Measurements from ENCODE around the gene ATP1B2. TPM values are rescaled to one million over a fixed set of nuclear protein-coding genes. Genes with fewer than 3 reads are reported as not detected.
"Not testable (repeated sequence)": the region's sequence is repeated elsewhere in the genome, so short reads cannot be mapped to it uniquely, and the experiment has no call there.

The ATP1B2 gene
- polyA plus RNA-seq, 2 of the 4 experiments (the other 2 are of a cell fraction): 0.10 to 0.16 TPM

DNA sequence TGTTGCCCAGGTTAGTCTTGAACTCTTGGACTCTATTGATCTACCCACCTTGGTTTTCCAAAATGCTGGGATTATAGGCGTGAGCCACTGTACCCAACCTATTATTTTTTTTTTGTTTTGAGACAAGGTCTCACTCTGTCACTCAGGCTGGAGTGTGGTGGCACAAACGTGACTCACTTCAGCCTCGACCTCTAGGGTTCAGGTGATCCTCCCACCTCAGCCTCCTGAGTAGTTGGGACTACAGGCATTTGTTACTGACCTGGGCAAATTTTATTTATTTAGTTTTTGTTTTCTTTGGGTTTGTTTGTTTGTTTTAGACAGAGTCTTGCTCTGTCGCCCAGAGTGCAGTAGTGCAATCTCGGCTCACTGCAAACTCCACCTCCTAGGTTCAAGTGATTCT is 27.1 kb upstream of the ATP1B2 start:
- no peak overlapping the region for H3K27ac ChIP-seq
- WGBS (ENCODE audit: missing lambda C conversion rate): 64% methylated on average over 5 of the region's 5 CpGs
- no peak for ATAC-seq
- POLR2A ChIA-PET: no interaction called here
- H3K4me1 ChIP-seq: peaks cover 10% of the 10 kb centered on the region; the same call in 2 of the 3 replicates
- no peak overlapping the region for H3K4me2 ChIP-seq
- TF ChIP-seq, protein P1, sequence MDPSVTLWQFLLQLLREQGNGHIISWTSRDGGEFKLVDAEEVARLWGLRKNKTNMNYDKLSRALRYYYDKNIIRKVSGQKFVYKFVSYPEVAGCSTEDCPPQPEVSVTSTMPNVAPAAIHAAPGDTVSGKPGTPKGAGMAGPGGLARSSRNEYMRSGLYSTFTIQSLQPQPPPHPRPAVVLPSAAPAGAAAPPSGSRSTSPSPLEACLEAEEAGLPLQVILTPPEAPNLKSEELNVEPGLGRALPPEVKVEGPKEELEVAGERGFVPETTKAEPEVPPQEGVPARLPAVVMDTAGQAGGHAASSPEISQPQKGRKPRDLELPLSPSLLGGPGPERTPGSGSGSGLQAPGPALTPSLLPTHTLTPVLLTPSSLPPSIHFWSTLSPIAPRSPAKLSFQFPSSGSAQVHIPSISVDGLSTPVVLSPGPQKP (IDR thresholded peaks at IDR 0.05; ENCODE audit: low read depth, low read length): no peak
- H3K4me3 ChIP-seq: no peak overlapping the region
- FAIRE-seq: no peak
- DNase-seq (ENCODE audit: low read depth in 1 of 2, low spot score in 1 of 2): no peak
- CTCF ChIA-PET: interaction anchor here (1.6 to 14.2 kb wide), 3 partner anchors 10 to 64 kb away, joined by 5 to 130 read pairs (median 19); partner anchors contain the start of genes SHBG, TP53 and WRAP53
- H3K9me3 ChIP-seq: no peaks in the 10 kb centered on the region

DNA sequence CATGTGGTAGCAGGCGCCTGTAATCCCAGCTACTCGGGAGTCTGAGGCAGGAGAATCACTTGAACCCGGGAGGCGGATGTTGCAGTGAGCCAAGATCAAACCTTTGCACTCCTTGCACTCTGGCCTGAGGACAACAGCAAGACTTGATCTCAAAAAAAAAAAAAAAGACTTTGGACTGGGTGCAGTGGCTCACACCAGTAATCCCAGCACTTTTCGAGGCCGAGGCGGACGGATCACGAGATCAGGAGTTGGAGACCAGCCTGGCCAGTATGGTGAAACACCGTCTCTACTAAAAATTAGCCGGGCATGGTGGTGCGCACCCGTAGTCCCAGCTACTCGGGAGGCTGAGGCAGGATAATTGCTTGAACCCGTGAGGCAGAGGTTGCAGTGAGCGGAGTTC is 25.0 kb upstream of the ATP1B2 start:
- POLR2A ChIA-PET: not testable (repeated sequence)
- 95% methylated on average over 16 of the region's 16 CpGs for WGBS (ENCODE audit: missing lambda C conversion rate)

DNA sequence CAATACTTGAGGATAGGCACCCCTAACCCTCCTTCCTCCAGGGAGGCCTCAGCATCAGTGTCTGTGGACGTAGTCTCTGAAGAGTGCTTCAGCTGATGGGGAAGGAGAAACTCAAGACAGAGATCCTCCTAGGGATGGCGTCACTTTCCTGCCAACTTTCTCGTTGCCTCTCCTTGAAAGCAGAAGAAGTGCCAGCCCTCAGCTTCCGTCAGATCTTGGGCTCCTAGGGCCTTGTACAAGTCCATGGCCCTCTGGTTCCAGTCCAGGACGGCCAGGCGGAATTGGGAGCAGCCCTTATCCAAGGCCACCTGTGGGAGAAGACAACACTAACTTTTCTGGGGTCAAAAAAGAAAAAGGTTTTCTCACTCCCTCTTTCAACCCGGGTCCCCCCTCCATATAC is 24.4 kb upstream of the ATP1B2 start:
- H3K9me3 ChIP-seq: no peaks in the 10 kb centered on the region
- ChIA-PET POLR2A (interaction anchor here (1.0 to 2.7 kb wide), 3 partner anchors 12 to 60 kb away, joined by 3 to 81 read pairs (median 34); partner anchors contain the start of genes FXR2, MPDU1, TP53 and WRAP53), CTCF (interaction anchor here (1.3 to 14.2 kb wide), 8 partner anchors 7 to 90 kb away, joined by 4 to 130 read pairs (median 12); partner anchors contain the start of genes FXR2, MPDU1, SHBG and TP53)
- FAIRE-seq (no peak), DNase-seq (ENCODE audit: low read depth in 1 of 2, low spot score in 1 of 2) (no peak), ATAC-seq (no peak)
- TF ChIP-seq HOXA7 (CRISPR knock-in tag; IDR thresholded peaks at IDR 0.05) (no peak), RNF2 (IDR thresholded peaks at IDR 0.05; ENCODE audit: borderline replicate concordance, low read depth) (no peak), BHLHE40 (IDR thresholded peaks at IDR 0.05; ENCODE audit: low read depth, low read length) (no peak), ZNF302 (CRISPR knock-in tag; IDR thresholded peaks at IDR 0.05) (no peak), HOXB5 (CRISPR knock-in tag; IDR thresholded peaks at IDR 0.05) (no peak), FOSL2 (IDR thresholded peaks at IDR 0.05) (no peak), FOSL2 (CRISPR knock-in tag; IDR thresholded peaks at IDR 0.05) (no peak), KDM5A (IDR thresholded peaks at IDR 0.05) (no peak), KDM1A (IDR thresholded peaks at IDR 0.05; ENCODE audit: low read depth) (no peak), ZFP36 (IDR thresholded peaks at IDR 0.05; ENCODE audit: borderline replicate concordance, partially characterized antibody) (no peak), JUNB (IDR thresholded peaks at IDR 0.05) (no peak), CBX8 (IDR thresholded peaks at IDR 0.05) (no peak), TP53 (CRISPR knock-in tag; IDR thresholded peaks at IDR 0.05) (no peak)
- TF ChIP-seq, protein P2, sequence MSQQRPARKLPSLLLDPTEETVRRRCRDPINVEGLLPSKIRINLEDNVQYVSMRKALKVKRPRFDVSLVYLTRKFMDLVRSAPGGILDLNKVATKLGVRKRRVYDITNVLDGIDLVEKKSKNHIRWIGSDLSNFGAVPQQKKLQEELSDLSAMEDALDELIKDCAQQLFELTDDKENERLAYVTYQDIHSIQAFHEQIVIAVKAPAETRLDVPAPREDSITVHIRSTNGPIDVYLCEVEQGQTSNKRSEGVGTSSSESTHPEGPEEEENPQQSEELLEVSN (IDR thresholded peaks at IDR 0.05; ENCODE audit: borderline replicate concordance, low read depth): no peak
- WGBS (ENCODE audit: missing lambda C conversion rate): 89% methylated on average over 7 of the region's 7 CpGs
- no peak overlapping the region for H3K4me3 ChIP-seq
- peak overlapping the region; percentile 95 for H3K4me2 ChIP-seq
- peaks cover 10% of the 10 kb centered on the region; the same call in 2 of the 3 replicates for H3K4me1 ChIP-seq
- no peak overlapping the region for H3K27ac ChIP-seq

More for the DNA sequence above, 25.0 kb upstream of the ATP1B2 start:
- H3K4me3 ChIP-seq; DNase-seq (ENCODE audit: low read depth in 1 of 2, low spot score in 1 of 2); H3K9me3 ChIP-seq; FAIRE-seq; H3K4me2 ChIP-seq; H3K27ac ChIP-seq; ATAC-seq: not testable (repeated sequence)
- peaks cover 10% of the 10 kb centered on the region; the same call in 2 of the 3 replicates for H3K4me1 ChIP-seq
- CTCF ChIA-PET: interaction anchor here (0.7 to 14.2 kb wide), 5 partner anchors 8 to 102 kb away, joined by 3 to 130 read pairs (median 19); partner anchors contain the start of genes FXR2, SHBG, TP53 and WRAP53

DNA sequence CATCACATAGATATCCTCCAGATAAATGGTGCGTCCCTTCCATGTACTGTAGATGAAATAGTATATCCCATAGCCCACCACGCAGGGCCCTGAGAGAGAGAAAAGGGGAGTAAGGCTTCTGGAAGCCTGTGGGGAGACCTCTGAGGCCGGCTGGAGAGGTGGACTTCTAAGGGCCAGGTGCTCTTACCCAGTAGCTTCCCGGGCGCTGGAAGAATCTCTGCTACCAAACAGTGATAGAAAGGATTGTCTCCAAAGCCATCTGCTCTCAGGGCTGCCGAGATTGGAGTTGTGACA is 23.8 kb upstream of the ATP1B2 start:
- WGBS (ENCODE audit: missing lambda C conversion rate): 57% methylated on average over 6 of the region's 6 CpGs
- FAIRE-seq: no peak
- Histone ChIP-seq H3K27ac (peak overlapping the region; percentile 93 to 94), H3K4me1 (peaks cover 10% of the 10 kb centered on the region; the same call in 2 of the 3 replicates), H3K4me2 (peak overlapping the region; percentile 95), H3K9me3 (no peaks in the 10 kb centered on the region), H3K4me3 (peak overlapping the region; percentile 85)
- peak; percentile 17 to 27; a peak in 5 of 6 replicates for ATAC-seq
- DNase-seq (ENCODE audit: low read depth in 1 of 2, low spot score in 1 of 2): no peak
- POLR2A ChIA-PET: interaction anchor here (1.0 to 2.7 kb wide), 3 partner anchors 12 to 60 kb away, joined by 3 to 81 read pairs (median 34); partner anchors contain the start of genes FXR2, MPDU1, TP53 and WRAP53
- CTCF ChIA-PET: interaction anchor here (1.0 to 14.2 kb wide), 12 partner anchors 7 to 223 kb away, joined by 3 to 130 read pairs (median 6); partner anchors contain the start of genes ATP1B2, FXR2, MPDU1 and SHBG
- TF ChIP-seq BHLHE40 (IDR thresholded peaks at IDR 0.05; ENCODE audit: low read depth, low read length) (no peak), HOXB13 (CRISPR knock-in tag; IDR thresholded peaks at IDR 0.05; ENCODE audit: low read depth) (no peak), JUN (IDR thresholded peaks at IDR 0.05) (no peak), HOXA7 (CRISPR knock-in tag; IDR thresholded peaks at IDR 0.05) (no peak), CHD2 (IDR thresholded peaks at IDR 0.05; ENCODE audit: low read length, partially characterized antibody) (no peak), JUNB (IDR thresholded peaks at IDR 0.05) (no peak), CBX8 (IDR thresholded peaks at IDR 0.05) (no peak), FOSL2 (IDR thresholded peaks at IDR 0.05) (no peak), FOSL2 (CRISPR knock-in tag; IDR thresholded peaks at IDR 0.05) (no peak)
- TF ChIP-seq, protein P3, sequence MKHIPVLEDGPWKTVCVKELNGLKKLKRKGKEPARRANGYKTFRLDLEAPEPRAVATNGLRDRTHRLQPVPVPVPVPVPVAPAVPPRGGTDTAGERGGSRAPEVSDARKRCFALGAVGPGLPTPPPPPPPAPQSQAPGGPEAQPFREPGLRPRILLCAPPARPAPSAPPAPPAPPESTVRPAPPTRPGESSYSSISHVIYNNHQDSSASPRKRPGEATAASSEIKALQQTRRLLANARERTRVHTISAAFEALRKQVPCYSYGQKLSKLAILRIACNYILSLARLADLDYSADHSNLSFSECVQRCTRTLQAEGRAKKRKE (CRISPR knock-in tag; IDR thresholded peaks at IDR 0.05; ENCODE audit: low read depth): no peak
- TF ChIP-seq, protein P4, sequence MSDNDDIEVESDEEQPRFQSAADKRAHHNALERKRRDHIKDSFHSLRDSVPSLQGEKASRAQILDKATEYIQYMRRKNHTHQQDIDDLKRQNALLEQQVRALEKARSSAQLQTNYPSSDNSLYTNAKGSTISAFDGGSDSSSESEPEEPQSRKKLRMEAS (IDR thresholded peaks at IDR 0.05): no peak
- TF ChIP-seq, protein P5, sequence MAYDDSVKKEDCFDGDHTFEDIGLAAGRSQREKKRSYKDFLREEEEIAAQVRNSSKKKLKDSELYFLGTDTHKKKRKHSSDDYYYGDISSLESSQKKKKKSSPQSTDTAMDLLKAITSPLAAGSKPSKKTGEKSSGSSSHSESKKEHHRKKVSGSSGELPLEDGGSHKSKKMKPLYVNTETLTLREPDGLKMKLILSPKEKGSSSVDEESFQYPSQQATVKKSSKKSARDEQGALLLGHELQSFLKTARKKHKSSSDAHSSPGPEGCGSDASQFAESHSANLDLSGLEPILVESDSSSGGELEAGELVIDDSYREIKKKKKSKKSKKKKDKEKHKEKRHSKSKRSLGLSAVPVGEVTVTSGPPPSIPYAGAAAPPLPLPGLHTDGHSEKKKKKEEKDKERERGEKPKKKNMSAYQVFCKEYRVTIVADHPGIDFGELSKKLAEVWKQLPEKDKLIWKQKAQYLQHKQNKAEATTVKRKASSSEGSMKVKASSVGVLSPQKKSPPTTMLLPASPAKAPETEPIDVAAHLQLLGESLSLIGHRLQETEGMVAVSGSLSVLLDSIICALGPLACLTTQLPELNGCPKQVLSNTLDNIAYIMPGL (CRISPR knock-in tag; IDR thresholded peaks at IDR 0.05; ENCODE audit: borderline replicate concordance): no peak

Data from A549 (cell line).